ENCODE measurements around the gene STAT4. TPM values are rescaled to one million over a fixed set of nuclear protein-coding genes. Genes with fewer than 3 reads are reported as not detected.

The STAT4 gene
- total RNA-seq, 1 experiment from 2014 or later = 0.33 TPM

DNA sequence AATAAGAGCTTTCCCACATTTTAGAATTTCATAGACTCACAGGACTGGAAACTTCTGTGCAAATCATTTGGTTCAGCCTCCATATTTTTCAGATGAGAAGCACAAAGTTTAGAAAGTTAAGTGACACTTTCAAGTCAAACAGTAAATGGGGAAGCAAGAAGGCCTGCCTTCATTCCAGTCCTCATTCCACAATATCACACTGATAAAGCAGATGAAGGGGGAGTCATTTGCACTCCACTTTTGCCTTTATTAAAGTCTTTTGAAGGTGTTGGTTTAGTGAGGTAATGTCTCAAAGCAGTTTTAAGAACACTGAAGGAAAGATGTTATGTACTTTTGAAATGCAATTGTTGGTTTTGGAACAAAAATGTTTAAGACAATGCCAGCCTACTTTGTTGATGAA lies 32.7 kb upstream of the STAT4 start:
- no peaks in the 10 kb centered on the region for H4K20me1 ChIP-seq (ENCODE audit: control insufficient read depth, insufficient read depth, insufficient read length)
- H3K4me1 Mint-ChIP-seq = no peaks in the 10 kb centered on the region
- H2BK120ac ChIP-seq (ENCODE audit: low read depth, low read length, poor library complexity, severe bottlenecking) = no peak overlapping the region
- no peak overlapping the region for H3K4me2 ChIP-seq (ENCODE audit: insufficient read depth, insufficient read length, low read length)
- H3K27me3 Mint-ChIP-seq (ENCODE audit: low read depth) = no peaks in the 10 kb centered on the region
- H3K27ac ChIP-seq (ENCODE audit: insufficient read length, low read depth, low read length) = no peak overlapping the region
- no peaks in the 10 kb centered on the region for H3K4me1 ChIP-seq (ENCODE audit: insufficient read depth, low read length)
- H3K79me1 ChIP-seq (ENCODE audit: insufficient read depth, low read depth, low read length, poor library complexity, severe bottlenecking) = no peaks in the 10 kb centered on the region
- no peak overlapping the region for H3K27ac Mint-ChIP-seq
- no peaks in the 10 kb centered on the region for H3K79me2 ChIP-seq (ENCODE audit: insufficient read depth, low read length)
- no peak overlapping the region for H2BK15ac ChIP-seq (ENCODE audit: low read depth, low read length)
- H3K56ac ChIP-seq (ENCODE audit: insufficient read length, low read depth, low read length) = no peak overlapping the region
- H2BK12ac ChIP-seq (ENCODE audit: insufficient read length, low read depth, low read length) = no peak overlapping the region
- H3K9me3 Mint-ChIP-seq = no peaks in the 10 kb centered on the region
- no peak overlapping the region for H3K9ac ChIP-seq (ENCODE audit: extremely low read depth, insufficient read length, low read length)
- H2AK5ac ChIP-seq (ENCODE audit: insufficient read length, low read length) = no peak overlapping the region
- no peak overlapping the region for H3K14ac ChIP-seq (ENCODE audit: insufficient read depth, low read length)
- no peak overlapping the region for H2AFZ ChIP-seq (ENCODE audit: low read length)
- H4K91ac ChIP-seq (ENCODE audit: insufficient read length, low read depth, low read length) = no peak overlapping the region
- H3K23me2 ChIP-seq (ENCODE audit: insufficient read length, low read depth, low read length, poor library complexity, severe bottlenecking) = no peaks in the 10 kb centered on the region
- H4K8ac ChIP-seq (replicated peaks; ENCODE audit: insufficient read length, low read depth, low read length) = no peak overlapping the region
- no peaks in the 10 kb centered on the region for H3K9me3 ChIP-seq (ENCODE audit: control insufficient read depth, low read depth, low read length)
- no peak overlapping the region for H3K4me3 Mint-ChIP-seq
- H3K18ac ChIP-seq (ENCODE audit: insufficient read length, low read depth, low read length) = no peak overlapping the region
- no peak overlapping the region for H2BK5ac ChIP-seq (ENCODE audit: insufficient read length, low read length)
- no peaks in the 10 kb centered on the region for H3K36me3 Mint-ChIP-seq (ENCODE audit: insufficient read depth in 1 of 3, low read depth in 3 of 3)
- H3K4ac ChIP-seq (ENCODE audit: low read depth, low read length) = no peak overlapping the region
- TF ChIP-seq CTCF (conservative IDR thresholded peaks at IDR 0.05) = no peak
- no peak overlapping the region for H3T11ph ChIP-seq (ENCODE audit: low read length)
- DNase-seq = no peak
- no peak overlapping the region for H3K23ac ChIP-seq (ENCODE audit: insufficient read length, low read depth, low read length)
- H2BK20ac ChIP-seq (ENCODE audit: low read depth, low read length, poor library complexity, severe bottlenecking) = no peak overlapping the region
- H4K5ac ChIP-seq (ENCODE audit: insufficient read length, low read depth, low read length) = no peak overlapping the region
- H3K27me3 ChIP-seq (ENCODE audit: insufficient read depth, low read length) = no peaks in the 10 kb centered on the region
